ENCODE measurements around the gene RPL37.
"Not testable (repeated sequence)": the region's sequence is repeated elsewhere in the genome, so short reads cannot be mapped to it uniquely, and the experiment has no call there.

Gene RPL37

DNA sequence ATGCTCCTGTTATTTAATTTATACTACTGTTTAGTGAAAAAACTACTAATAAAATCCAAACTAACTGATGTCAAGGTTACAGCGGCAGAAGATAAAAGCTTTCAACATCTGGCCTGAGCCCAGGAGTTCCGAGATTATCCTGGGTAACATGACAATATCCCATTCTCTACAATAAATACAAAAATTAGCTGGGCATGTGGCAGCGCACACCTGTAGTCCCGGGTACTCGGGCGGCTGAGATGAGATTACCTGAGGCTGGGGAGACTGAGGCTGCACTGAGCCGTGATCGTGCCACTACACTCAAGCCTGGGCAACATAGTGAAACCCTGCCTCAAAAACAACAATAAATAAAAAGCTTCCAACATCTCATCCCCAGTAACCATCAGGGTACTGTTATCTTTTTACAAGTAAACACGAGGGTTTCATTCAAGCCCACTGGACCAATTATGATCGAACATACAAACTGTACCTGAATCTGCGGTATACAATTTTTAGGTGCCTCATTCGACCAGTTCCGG, 1.3 kb downstream of the RPL37 start:
- DNase-seq = no peak

DNA sequence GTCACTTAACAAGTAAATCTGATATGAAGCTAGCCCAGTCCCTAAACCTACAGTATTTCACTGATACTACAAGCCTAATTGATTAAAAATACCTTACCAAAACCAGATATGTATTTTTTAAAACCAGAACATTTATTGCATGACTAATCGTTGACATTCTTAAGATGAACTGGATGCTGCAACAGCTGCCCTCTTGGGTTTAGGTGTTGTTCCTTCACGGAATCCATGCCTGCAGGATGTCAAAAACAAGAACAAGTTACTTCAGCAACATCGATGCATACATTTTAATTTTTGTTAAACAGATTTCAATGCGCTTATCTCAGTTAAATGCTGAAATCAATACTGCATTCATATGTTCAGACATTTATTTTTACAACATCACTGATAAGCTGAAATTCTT, 2.7 kb downstream of the RPL37 start:
- no peak for DNase-seq

GRCh38 chr5:40831346-40832210, 3.4 kb downstream of the RPL37 start:
- DNase-seq = no peak

GRCh38 chr5:40829748-40830533, 5.1 kb downstream of the RPL37 start:
- DNase-seq = no peak

DNA sequence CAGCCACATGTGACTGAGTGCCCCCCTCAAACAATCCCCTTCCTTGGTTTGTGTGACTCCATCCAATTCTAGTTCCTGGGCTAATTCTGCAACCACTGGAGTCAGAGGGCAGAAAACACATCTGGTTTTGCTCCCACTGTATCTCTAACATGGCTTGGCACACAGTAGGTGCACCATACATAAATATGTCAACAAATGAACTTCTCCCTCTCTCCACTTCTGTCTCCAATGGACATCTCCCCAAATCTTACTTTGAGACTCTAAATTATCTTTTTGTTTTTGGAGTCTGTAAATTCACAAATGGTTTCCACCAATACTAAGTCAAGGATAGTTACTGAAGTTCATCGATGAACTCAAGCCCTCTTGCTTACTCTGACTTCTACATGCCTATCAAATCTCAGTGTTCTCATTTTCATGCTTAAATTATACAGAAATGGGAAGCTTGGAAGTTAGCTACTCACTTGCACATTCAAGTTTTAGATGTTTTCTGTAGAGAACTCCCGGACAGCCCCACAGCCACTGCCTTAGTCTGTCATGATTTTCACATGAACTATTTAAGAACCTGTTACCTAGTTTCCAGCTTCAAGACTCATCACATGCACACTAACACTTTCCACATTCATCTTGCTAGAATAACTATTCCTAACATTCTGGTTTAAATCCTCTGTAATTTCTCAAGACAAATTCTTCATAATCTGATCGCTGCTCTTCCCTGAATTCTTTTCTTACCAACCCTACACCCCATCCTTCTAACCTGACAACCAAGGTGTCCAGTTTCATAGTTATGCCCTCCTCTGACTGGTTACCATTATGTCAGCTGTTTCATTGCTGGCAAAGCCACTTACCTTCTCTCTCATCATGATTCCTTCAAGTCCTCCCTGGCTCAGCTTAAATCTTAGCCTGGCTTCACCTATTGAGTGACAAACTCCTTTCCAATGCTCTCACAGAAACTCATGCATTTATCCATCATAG, 6.0 kb downstream of the RPL37 start:
- DNase-seq = no peak

- no peak for DNase-seq
Observed at GRCh38 chr5:40828021-40828631, 6.9 kb downstream of the RPL37 start.

DNA sequence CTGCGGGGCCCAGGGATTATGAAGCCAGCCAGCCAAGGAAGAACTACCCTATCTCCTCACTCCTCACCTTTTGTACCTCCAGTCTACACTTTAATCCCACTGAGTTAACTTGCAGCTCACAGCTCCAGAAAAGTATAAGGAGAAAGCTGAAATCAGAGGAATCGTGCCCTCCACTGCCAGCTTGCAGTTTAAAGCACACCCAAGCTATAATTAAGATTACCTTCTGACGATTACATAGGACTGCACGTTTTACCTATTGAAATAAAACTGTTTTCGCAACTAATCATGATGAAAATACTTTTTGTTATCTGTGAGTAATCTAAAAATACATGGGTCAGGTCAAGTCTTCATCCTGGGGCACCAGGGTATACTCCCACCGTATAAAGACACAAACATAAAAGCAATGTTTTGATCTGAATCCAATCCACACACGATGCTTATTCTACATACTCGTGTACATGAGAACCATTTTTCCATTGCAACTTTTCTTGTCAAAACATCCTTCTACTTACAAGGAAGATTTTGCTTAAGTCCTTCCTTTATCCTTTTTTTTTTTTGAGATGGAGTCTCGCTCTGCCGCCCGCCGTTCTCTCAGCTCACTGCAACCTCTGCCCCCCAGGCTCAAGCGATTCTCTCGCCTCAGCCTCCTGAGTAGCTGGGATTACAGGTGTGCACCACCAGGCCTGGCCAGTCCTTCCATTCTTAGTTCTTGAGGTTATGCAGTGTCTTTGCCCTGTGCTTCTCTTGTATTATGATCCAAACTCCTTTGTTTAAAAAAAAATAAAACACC, 7.6 kb downstream of the RPL37 start:
- DNase-seq = no peak

DNA sequence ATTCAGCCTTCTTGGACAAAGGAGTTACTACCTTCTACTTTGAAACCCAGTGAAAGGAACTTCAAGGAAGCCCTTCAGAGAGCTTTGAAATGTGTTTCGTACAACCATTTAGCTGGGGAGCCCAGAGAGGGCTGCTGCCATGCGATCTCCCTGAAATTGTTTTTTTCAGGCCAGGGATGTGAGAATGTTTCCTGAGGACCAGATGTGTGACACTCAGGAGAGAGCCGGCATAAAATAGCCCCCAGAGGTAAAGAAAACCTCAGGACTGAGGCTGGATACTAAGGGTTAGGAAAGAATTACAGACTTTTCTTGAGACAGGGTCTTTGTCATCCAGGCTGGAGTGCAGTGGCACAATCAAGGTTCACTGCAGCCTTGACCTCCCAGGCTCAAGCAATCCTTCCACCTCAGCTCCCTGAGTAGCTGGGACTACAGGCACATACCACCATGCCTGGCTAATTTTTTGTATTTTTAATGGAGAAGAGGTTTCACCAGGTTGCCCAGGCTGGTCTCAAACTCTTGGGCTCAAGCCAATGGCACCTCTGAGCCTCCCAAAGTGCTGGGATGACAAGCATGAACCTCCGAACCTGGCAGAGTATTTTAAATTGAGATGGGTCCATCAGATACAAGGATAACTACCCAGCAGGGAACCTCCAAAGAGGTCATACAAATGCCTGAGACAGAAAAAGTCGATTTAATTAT, 8.4 kb downstream of the RPL37 start:
- no peak for DNase-seq

- not testable (repeated sequence) for DNase-seq
Observed at GRCh38 chr5:40825461-40826043, 9.5 kb downstream of the RPL37 start.

- DNase-seq = no peak
Observed at GRCh38 chr5:40823459-40823858, 11.6 kb downstream of the RPL37 start.

DNA sequence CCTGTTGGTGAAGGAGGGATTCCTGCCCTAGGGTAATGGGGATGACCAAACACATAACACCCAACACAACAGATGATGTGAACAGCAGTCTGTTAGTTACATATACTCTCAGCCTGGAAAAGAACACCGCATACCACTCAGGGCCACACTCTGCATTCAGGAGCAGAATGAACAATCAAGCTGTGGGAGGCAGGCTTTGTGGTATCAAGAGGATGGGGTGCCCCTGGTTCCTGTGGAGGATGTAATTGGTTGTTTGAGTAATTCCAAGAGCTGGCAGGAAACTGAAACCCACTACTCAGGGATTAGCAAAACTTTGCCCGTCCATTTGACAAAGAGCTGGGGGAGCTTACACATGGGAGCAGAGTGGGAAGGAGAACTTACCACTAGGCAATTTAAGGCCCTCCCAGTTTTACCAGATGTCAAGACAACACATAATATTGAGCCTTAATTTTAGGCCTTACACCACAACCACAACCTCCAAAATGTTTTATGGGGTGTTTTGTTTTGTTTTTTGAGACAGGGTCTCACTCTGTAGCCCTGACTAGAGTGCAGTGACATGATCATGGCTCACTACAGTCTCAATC, 21.2 kb downstream of the RPL37 start:
- DNase-seq = no peak

DNA sequence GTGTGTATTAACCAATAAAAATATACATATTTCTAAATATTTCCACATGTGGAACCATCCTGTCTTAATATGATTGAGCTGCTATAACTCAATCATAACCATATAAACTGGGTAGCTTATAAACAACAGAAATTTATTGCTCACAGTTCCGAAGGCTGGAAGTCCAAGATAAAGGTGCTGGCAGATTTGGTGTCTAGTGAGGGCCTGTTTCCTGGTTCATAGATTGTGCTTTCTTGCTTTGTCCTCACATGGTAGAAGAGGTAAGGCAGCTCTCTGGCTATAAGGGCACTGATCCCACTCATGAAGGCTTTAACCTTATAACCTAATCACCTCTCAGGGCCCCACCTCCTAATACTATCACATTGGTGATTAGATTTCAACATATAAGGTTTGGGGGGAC, 22.9 kb downstream of the RPL37 start:
- DNase-seq = no peak

- no peak for DNase-seq
Observed at GRCh38 chr5:40801771-40802562, 33.1 kb downstream of the RPL37 start.

DNA sequence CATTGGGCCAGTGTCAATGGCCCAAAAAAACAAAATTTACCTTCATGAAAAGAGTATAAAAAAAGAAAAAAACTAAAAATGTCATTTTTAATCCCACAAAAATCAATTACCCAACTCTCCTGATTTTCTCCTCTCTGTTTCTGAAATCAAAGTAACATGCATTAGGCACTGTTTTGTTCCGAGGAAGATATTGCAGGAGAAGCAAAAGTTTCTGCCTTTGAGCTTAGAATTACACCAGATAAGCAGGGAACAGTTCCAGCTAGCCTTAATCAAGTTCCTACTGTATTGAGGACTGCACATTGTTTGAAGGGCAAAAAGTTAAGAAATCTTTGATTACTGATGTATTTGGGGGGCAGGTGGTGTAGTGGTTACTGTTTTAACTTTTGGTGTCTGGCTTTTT, 35.8 kb downstream of the RPL37 start:
- DNase-seq = no peak

DNA sequence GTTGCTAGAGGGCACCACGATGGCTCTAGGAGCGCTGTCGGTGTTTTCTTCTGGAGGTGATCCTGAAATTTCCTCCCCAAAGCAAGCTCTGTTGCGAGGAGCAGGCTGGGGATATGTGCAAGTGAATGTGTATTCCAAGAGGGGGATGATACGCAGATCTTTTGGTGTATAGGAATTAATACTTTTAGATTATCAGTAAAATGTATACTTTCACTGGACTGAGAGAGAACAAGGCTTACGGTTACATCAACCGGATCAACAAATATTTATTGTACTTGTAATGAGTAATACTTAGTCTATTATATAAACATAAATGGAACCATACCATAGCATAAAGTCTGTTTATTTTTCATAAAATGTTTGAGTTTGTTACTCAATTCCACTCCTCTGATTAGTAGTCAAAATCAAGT, 36.2 kb downstream of the RPL37 start:
- no peak for DNase-seq

GRCh38 chr5:40798012-40798800, 36.8 kb downstream of the RPL37 start, which contains the start of gene PRKAA1:
Gene PRKAA1, minus strand, starts transcription at chr5:40798374. Its CDS starts 185 bp downstream, at chr5:40798189.
- DNase-seq = peak; percentile 87

GRCh38 chr5:40797273-40798011, 37.6 kb downstream of the RPL37 start:
- DNase-seq = peak; percentile 76
